ENCODE results near the gene ZNF408.

- TF ChIP-seq CTCF (IDR thresholded peaks at IDR 0.05) (no peak), SIN3A (IDR thresholded peaks at IDR 0.05; ENCODE audit: borderline replicate concordance, insufficient read depth, low read depth, low read length) (no peak), REST (IDR thresholded peaks at IDR 0.05; ENCODE audit: insufficient read depth in 1 of 2, low read depth in 2 of 2, low read length in 1 of 2) (no peak), POLR2AphosphoS5 (IDR thresholded peaks at IDR 0.05; ENCODE audit: low read depth, low read length) (no peak), TCF7L2 (IDR thresholded peaks at IDR 0.05; ENCODE audit: low read depth, low read length) (no peak)
Measured at GRCh38 chr11:46747150-46747549, 46.3 kb downstream of the ZNF408 start.

Data from Panc1 (cell line).